ENCODE results near the gene CD96. TPM values are rescaled to one million over a fixed set of nuclear protein-coding genes. Genes with fewer than 3 reads are reported as not detected.
"Not testable (repeated sequence)": the region's sequence is repeated elsewhere in the genome, so short reads cannot be mapped to it uniquely, and the experiment has no call there.

Gene CD96
- total RNA-seq, 1 experiment from 2014 or later, result not detected

DNA sequence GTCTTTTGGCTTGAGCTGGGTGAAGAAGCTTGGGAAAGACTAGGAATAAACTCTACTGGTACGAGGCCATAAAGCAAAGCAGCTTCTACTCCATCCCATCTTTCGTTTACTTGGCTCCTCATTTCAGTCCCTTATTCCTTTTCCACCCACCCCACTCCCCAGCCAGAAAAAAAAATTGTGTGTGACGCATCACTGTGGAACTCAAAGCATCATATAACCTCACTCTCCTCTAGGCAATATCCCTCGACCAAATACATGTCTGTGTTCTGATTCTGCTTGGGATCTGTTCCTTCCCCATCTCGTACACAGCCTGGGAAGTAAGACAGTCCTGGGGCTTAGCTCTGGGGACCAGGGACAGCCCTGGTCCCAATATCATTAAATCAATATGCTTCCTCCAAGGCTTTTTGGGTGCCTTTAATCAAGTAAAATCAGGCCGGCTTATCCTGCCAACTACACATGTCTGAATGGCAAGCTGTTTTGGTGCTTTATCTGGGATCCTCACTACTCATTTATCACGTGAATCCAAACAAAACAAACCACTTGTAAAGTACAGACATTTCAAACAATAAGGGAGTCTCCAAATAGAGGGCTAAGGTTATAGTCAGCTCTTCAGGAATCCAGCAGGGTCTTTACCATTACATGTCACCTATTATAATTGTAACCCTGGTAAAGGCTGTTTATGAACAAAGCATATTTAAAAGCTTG, 128.1 kb downstream of the CD96 start:
- DNase-seq, result peak; percentile 30

DNA sequence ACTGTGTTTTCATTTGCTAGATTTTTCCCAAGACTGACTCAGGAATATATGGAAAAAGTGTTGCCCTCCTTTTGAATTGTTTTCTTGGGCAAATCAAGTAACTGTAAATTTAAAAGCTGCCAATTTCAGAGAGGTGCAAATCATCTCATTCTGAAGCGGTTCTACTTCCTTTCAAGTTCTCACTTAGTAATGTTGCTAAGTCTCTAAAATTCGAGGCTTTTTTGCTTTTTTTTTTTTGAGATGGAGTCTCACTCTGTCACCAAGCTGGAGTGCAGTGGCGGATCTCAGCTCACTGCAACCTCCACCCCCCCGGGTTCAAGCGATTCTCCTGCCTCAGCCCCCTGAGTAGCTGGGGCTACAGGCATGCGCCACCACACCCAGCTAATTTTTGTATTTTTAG, 130.5 kb downstream of the CD96 start:
- not testable (repeated sequence) for H3K27me3 ChIP-seq, H3K4me3 ChIP-seq, H3K36me3 ChIP-seq, H3K9me3 ChIP-seq, DNase-seq

More for the DNA sequence above, 128.1 kb downstream of the CD96 start:
- Histone ChIP-seq H3K4me3 (no peak overlapping the region), H3K36me3 (no peaks in the 10 kb centered on the region), H3K9me3 (no peaks in the 10 kb centered on the region), H3K27me3 (no peaks in the 10 kb centered on the region)

DNA sequence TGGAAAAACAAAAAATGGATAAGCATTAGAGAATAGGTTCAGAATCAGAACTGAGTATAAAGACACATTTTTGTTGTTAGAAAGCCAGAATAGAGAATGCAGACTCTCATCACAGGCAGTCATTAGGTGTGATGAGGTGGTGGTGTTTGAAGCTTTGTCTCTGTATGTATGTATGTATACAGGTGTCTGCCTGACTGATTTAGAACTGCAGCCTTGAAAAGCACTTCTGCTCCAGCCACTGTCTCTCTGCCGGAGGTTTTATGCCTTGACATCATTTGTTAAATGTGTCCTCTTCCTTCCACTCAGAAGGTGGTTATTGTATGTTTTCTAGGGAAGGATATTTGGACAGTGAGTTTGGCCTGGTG, 133.8 kb downstream of the CD96 start:
- Histone ChIP-seq H3K4me3 (no peak overlapping the region; the same call in 1 of the 2 replicates), H3K9me3 (no peaks in the 10 kb centered on the region), H3K36me3 (no peaks in the 10 kb centered on the region), H3K27me3 (no peaks in the 10 kb centered on the region)
- DNase-seq, result no peak

DNA sequence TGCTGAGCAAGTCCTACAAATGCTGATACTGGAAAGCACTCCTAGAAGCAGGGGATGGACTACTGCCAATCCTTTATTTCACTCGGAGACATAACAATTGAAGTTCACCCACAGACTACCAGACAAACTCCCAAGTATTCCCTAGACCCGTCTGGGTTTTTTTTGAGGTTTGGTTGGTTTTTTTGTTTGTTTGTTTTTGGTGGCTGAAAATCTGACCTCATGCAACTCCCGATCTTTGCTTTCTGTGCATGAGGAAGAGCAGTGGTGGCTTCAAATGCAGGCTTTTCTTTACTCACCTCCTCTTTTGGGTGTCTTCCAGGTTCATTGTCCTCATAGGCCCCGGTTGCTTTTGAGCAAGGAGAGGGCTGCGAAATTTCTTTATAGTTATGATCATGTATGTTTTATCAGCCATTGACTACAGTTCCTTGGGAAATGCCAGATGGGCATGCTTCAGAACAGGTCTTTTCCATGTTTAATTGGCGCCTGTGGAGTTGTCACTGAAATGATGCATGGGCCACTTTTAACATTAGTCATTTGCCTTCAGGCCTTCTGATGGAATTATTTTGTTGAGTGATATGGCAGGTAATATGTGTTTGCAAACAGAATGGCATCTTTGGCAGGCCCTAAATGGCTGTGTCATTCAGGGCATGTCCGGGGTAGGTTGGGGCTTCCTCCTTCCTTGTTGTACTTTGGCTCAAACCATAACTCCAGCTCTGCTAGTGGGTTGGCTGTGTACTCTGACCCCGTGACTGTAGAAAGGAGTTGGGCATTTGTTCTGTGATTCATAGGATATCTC, 134.4 kb downstream of the CD96 start:
- Histone ChIP-seq H3K9me3 (no peaks in the 10 kb centered on the region), H3K4me3 (0 out of 2 replicates have a peak overlapping the region, but pooled peaks have one; percentile 1), H3K36me3 (no peaks in the 10 kb centered on the region), H3K27me3 (no peaks in the 10 kb centered on the region)
- DNase-seq, result peak; percentile 91

DNA sequence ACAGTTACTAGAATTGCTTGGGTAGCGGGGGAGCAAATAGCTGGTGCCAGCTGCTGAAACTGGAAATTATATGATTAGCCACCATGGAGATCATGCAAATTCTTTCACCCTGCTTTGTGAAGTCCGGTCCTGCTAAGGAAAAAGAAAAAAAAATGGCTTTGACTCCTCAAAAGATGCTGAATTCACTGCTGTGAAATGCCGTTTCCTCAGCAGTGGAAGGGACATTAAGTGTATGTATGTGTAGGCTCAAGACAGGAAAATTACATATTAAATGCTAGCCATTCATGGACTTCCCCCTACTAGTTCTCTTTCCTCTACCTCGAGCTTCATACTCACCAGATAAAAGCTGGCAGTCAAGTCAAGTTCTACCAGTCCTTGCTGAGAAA, 135.0 kb downstream of the CD96 start:
- Histone ChIP-seq H3K27me3 (no peaks in the 10 kb centered on the region), H3K4me3 (no peak overlapping the region)
- no peak for DNase-seq

DNA sequence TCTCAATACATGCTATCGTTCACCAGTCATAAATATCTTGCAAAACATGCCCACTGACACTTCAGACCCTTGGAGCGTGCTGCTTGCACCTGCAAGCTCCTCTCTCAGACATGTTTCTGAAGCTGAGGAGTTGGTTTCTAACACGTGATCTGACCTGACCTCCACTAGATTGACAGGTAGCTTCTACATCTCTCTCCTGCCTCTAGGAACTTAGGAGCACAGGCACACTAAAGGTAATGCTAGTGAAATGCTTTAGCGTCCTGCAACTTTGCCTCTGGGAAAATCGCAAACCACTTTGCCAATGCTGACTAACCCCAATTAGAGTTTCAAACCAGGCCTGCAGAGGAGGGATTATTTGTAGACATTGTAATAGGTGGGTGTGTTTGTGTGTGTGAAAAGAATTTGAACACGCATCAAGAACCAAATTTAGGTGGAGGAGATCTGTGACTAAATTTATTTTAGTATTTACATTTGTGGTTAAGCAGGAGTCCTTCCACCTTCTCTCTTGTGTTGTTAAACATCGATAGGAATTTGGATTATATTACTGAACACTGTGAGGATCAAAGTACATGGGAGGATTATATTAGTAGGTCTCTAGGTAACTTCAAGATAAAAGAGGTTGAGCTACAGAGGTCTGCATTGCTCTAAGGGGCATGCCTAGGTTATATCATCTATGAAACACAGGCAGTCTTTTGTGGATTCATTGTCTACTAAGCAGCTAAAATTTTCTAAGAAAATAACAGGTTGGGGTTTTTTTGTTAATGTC, 139.8 kb downstream of the CD96 start:
- H3K36me3 ChIP-seq, result no peaks in the 10 kb centered on the region
- no peaks in the 10 kb centered on the region for H3K9me3 ChIP-seq
- no peaks in the 10 kb centered on the region for H3K27me3 ChIP-seq
- DNase-seq, result peak; percentile 6
- no peak overlapping the region for H3K4me3 ChIP-seq

More for the DNA sequence above, 135.0 kb downstream of the CD96 start:
- Histone ChIP-seq H3K36me3 (no peaks in the 10 kb centered on the region), H3K9me3 (no peaks in the 10 kb centered on the region)

DNA sequence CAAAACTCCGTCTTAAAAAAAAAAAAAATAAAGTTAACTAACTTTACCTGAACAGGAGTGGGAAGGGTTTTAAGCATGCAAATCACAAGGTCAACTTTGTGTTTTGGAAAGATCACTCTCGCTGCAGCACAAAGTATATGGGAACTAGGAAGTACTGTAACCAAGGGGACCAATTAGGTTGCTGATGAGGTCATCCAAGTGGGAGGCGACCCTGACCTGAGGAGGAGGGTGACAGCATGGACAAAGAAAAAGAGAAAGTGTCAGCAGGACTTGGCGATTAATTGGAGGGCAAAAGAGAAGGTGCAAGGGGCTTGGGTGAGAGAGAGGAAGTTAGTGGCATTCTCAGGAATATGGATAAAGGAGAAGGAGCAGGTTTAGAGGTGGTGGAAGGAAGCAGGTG, 142.6 kb downstream of the CD96 start:
- no peaks in the 10 kb centered on the region for H3K27me3 ChIP-seq
- no peak overlapping the region for H3K4me3 ChIP-seq
- H3K36me3 ChIP-seq, result no peaks in the 10 kb centered on the region
- no peak for DNase-seq
- no peaks in the 10 kb centered on the region for H3K9me3 ChIP-seq

DNA sequence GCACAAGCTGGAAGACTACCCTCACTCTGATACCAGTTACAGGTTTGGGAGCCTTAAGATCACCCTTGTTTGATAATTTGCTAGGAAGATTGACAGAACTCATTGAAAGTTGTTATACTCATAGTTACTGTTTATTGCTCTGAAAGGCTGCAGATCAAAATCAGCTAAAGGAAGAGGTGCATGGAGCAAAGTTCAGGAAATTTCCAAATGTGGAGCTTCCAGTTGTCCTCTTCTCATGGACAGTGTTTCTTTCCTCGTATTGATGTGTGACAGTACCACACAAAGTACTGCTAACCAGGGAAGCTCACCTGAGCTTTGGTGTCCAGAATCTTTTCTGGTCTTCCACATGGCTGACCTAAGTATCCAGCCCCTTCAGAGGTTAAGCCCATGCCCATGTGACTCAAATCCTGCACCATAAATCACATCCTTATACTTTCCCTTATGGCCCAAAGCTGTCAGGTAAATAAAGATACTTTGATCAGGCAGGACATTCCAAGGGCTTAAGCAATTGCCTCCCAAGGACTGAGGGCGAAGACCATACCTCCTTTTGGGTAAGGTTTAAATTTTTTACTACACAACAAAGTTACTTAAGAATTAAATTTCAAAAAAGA, 146.3 kb downstream of the CD96 start:
- H3K36me3 ChIP-seq, result no peaks in the 10 kb centered on the region
- H3K4me3 ChIP-seq, result no peak overlapping the region
- no peaks in the 10 kb centered on the region for H3K27me3 ChIP-seq
- no peaks in the 10 kb centered on the region for H3K9me3 ChIP-seq
- no peak for DNase-seq

DNA sequence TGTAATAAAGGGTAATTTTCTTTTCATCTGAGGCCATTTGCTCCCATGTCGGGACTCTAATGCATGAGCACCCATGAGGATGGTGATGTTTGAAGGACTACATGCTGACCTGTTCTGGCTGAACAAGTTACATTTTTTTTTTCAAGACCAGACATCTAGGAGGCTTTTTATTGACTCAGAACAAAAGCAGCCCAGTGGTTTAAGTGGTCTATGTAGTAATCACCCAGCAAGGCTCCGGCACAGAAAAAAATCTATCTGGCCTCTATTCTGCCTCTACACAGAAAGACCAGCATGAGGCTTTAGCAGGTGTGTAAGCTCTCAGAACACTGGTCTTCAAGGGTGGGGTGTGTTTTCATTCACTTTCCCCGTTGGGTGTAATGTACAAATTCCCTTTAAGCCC, 148.2 kb downstream of the CD96 start:
- DNase-seq, result no peak
- H3K36me3 ChIP-seq, result no peaks in the 10 kb centered on the region
- no peaks in the 10 kb centered on the region for H3K27me3 ChIP-seq
- no peaks in the 10 kb centered on the region for H3K9me3 ChIP-seq
- H3K4me3 ChIP-seq, result no peak overlapping the region

DNA sequence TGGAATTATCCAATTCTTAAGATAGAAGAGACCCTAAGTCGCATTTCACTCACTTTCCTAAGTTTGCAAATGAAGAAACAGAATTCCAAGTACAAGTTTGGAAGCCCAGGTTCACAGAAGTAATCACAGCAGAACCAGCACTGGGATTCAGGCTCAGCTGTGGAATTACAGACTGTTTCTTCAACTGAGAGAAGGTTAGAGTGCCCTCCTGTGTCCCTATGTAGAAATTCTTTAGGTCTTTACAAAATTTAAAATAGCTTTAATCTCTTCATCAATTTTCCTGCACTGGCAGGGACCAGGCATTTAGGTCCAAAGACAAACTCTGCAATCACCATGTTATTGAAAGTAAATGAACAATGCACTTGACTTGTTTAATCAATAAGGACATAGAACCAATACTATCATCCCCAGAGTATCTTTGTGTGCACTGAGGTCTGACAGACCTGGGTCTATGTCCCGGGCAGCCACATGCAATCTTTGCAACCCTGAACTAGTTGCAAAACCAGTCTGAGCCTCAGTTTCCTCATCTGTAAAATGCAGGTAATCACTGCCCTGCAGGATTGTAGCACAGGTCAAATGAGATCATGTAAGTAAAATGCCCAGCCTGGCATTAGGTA, 149.4 kb downstream of the CD96 start:
- Histone ChIP-seq H3K27me3 (no peaks in the 10 kb centered on the region), H3K9me3 (no peaks in the 10 kb centered on the region), H3K36me3 (no peaks in the 10 kb centered on the region), H3K4me3 (no peak overlapping the region)
- no peak for DNase-seq

DNA sequence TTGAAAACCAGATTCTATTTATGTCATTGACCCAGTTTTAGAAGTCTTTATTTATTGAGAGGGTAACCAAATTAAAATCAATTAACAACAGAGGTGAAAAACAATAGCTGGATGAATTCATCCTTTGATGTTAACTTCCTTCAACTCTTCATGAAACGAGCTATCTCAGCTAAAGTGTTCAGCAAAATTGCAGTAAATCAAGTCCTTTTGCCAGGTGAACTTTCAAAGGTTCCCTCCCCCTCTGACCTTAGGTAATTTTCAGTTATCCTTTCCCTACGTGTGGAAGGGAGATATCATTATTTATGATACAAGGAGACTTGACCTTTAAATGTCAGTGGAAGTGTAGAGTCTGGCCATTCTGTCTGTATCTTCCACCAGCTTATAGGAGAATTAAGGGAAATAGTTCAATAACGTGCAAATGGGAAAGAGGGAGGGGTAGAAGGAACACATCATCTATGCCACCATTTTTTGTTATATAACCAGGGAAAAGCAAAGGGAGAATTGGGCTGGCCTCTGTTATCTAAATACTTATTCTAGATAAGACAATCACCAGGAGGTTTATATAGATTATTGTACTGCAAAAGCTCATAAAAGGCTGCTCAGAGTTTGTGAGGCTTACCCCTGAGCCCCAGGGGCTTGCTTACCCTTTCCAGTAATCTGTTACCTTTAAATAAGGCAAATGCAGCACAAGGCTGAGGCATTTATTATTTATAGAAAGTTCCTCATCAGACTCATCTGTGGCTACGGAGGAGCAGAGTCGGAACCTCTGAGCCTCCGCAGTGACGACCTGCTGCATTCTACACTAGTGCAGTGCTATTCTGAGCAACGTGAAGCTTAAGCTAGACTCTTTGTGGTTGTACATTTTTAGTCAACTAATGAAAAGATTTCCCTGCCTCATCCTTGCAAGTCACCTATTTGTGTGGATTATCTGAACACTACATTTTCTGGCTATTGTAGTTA, 150.9 kb downstream of the CD96 start:
- Histone ChIP-seq H3K9me3 (no peaks in the 10 kb centered on the region), H3K4me3 (no peak overlapping the region), H3K36me3 (no peaks in the 10 kb centered on the region), H3K27me3 (no peaks in the 10 kb centered on the region)
- no peak for DNase-seq

DNA sequence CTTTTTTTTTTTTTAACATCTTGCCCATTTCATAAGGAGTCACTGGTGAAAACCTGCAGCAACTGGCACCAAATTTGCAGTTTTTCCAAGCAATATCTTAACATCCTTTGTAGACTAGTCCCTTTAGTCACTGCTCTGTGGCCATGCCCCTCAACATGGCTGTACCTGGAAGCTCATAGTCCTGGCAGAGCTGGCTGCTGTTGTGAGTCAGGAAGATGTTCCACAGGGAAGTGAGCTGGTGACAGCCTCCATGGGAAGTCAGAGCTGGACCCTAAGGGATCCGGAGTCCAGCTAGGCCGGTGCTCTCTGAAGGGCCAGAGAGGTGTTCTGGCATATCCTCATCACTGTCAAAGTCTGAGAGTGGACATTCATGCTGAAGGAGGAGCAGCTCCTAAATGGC, 152.5 kb downstream of the CD96 start:
- DNase-seq, result no peak
- Histone ChIP-seq H3K36me3 (no peaks in the 10 kb centered on the region), H3K4me3 (no peak overlapping the region), H3K9me3 (no peaks in the 10 kb centered on the region), H3K27me3 (no peaks in the 10 kb centered on the region)

DNA sequence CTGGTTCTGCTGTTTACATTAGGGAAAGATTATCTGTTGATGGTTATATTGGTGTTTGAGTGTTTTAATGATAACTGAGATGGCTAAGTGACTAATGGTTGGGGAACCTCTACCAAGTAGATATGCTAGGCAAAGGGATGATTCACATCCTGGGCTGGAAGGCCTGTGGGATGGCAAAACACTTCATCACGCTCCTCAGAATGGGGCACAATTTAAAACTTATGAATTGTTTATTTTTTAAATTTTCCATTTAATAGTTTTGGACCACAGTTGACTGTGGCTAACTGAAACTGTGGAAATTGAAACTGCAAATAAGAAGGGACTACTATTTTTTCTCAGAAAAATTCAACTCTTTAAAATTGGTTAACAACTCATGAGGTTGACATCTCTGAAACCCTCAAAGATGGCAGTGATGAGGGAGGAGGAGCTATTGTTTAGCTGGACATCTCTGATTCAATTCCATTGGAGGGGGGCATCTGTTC, 153.7 kb downstream of the CD96 start:
- no peaks in the 10 kb centered on the region for H3K27me3 ChIP-seq
- H3K4me3 ChIP-seq, result no peak overlapping the region
- no peaks in the 10 kb centered on the region for H3K36me3 ChIP-seq
- peak; percentile 77 for DNase-seq
- H3K9me3 ChIP-seq, result no peaks in the 10 kb centered on the region

DNA sequence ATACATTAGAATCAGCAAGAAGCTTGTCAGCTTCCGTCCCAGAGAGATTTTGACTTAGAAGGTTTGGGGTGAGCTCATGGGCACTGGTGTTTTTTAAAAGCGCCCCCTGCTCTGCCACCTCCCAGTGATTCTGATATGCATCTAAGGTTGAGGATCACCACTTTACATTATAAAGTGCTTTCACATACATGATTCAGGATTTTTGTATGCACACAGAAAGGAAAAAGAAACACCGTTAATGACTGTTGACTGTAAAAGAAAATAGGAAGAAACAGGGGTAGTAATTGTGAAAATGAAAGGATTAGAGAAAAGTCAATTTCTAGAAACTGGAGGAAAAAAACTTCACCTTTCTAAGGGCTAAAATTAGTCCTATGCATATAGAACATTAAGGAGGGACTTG, 158.1 kb downstream of the CD96 start:
- Histone ChIP-seq H3K27me3 (no peaks in the 10 kb centered on the region), H3K9me3 (no peaks in the 10 kb centered on the region), H3K4me3 (no peak overlapping the region), H3K36me3 (no peaks in the 10 kb centered on the region)
- no peak for DNase-seq

DNA sequence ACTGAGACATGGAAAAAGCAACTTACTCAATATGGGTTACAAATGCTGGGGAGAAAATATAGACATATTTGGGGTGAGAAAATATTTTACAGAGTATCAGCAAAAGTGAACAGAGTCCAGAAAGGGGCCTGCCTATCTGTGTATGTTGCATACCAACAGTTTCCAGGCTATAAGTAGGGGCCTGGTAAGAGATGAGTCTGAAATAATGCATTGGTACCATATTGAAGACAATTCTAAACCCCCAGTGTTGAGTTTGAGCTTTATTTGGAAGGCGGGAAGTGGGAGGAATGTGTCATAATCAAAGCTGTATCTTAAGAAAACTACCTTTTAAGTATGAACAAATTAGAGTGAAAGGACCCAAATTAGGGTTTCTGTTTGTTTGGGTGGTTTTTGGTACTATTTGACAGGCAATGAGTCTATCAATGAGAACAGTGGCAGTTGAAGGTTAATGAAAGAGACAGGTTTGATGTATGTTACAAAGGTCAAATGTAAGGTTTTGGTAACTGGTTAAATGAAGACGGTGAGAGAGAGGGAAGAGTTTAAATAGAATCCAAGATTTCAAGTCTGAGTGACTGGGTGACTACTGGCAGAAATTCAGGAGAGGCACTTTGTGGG, 159.4 kb downstream of the CD96 start:
- no peak overlapping the region for H3K4me3 ChIP-seq
- no peaks in the 10 kb centered on the region for H3K36me3 ChIP-seq

More for the DNA sequence above, 159.4 kb downstream of the CD96 start:
- Histone ChIP-seq H3K9me3 (no peaks in the 10 kb centered on the region), H3K27me3 (no peaks in the 10 kb centered on the region)
- no peak for DNase-seq

All from MG63 (cell line).